Lower leg skin (tissue), 4 donors: ENCODE results near the gene LAMTOR2. TPM values are rescaled to one million over a fixed set of nuclear protein-coding genes. Genes with fewer than 3 reads are reported as not detected.

Experiments used
- DNase-seq, 2 donors: peaks; one replicate each; pipeline ENCODE4 v3.0.0-alpha.2; 2019; ENCODE audit warnings: low spot score in 2 of 2
- H3K4me3 ChIP-seq: fragments of 200-600 bp; sonication (generic); 2 replicates; pipeline ENCODE4 v1.5.1; 2017; ENCODE audit warnings: mild to moderate bottlenecking, low read depth; ENCODE audit not compliant: poor library complexity, severe bottlenecking
- POLR2A ChIP-seq, 2 donors: fragments of 450-650 bp; IDR thresholded peaks; one replicate each; pipeline ENCODE4 v1.6.1; 2016 to 2017; ENCODE audit warnings: antibody characterized with exemption in 2 of 2, mild to moderate bottlenecking in 1 of 2, moderate library complexity in 1 of 2
- WGBS, 2 donors: methylation state at CpG; one replicate each; pipeline ENCODE4 v1.1.5; 2018; 5-methylcytosine and 5-hydroxymethylcytosine counted together
- intact Hi-C: fragments of 100-400 bp; cut with DNase I; formaldehyde crosslinking; loops from one replicate; pipeline ENCODE4 v1.15.0; 2023; ENCODE audit warnings: low total_unique reads
- total RNA-seq, 4 donors: library from RNA; depleted of rRNA; stranded (reverse); fragments of >200 nt; gene quantifications; one replicate each; pipeline ENCODE4 v1.1.0, GENCODE V29; 2016
- TF ChIP-seq, protein P1 (sequence below), 3 donors: fragments of 450-650 bp; IDR thresholded peaks; one replicate each; pipeline ENCODE4 v1.5.1; 2016; ENCODE audit warnings: antibody characterized with exemption in 3 of 3, mild to moderate bottlenecking in 3 of 3, moderate library complexity in 2 of 3

LAMTOR2 gene
- total RNA-seq, 4 donors from 2014 or later, result 41.8 to 64.5 (median 47.4) TPM

- DNase-seq, result no peak
- TF ChIP-seq, protein P1, sequence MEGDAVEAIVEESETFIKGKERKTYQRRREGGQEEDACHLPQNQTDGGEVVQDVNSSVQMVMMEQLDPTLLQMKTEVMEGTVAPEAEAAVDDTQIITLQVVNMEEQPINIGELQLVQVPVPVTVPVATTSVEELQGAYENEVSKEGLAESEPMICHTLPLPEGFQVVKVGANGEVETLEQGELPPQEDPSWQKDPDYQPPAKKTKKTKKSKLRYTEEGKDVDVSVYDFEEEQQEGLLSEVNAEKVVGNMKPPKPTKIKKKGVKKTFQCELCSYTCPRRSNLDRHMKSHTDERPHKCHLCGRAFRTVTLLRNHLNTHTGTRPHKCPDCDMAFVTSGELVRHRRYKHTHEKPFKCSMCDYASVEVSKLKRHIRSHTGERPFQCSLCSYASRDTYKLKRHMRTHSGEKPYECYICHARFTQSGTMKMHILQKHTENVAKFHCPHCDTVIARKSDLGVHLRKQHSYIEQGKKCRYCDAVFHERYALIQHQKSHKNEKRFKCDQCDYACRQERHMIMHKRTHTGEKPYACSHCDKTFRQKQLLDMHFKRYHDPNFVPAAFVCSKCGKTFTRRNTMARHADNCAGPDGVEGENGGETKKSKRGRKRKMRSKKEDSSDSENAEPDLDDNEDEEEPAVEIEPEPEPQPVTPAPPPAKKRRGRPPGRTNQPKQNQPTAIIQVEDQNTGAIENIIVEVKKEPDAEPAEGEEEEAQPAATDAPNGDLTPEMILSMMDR (IDR thresholded peaks at IDR 0.05), result no peak
- no peak for TF ChIP-seq POLR2A (IDR thresholded peaks at IDR 0.05)
- intact Hi-C loops, result no loop called here
- 54 to 56% methylated on average over 6 of the region's 6 CpGs for WGBS, 2 donors
- no peak overlapping the region for H3K4me3 ChIP-seq
Observed at GRCh38 chr1:156072251-156072650, 17.7 kb downstream of the LAMTOR2 start.

DNA sequence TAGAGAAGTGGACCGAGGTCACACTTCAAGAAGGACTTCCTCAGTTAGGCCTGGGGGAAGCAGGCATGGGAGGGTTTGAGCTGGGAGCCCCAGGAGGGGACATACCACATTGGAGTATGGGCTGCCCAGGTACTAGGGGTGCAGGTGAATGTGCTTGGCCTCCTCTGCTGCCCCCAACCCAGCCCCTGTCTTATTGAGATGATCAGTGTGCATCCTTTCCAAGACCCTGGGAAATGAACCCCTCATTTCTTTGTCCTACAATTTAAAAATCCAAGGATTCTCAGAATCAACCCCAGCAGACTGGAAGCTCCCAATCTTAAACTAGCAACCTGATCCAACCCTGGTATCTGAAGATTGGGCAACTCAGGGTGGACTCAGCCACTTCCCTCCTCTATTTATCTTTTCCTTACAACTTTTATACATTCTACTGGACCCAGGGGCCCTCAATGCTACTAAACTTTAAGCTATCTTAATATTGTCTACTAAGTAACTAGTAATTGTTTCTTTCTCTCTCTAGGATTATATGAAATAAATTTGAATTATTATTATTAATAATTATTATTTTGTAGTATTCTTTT lies 18.6 kb downstream of the LAMTOR2 start:
- DNase-seq, result no peak
- intact Hi-C loops, result no loop called here
- TF ChIP-seq POLR2A (IDR thresholded peaks at IDR 0.05), result no peak
- TF ChIP-seq, protein P1 (IDR thresholded peaks at IDR 0.05), result no peak
- 38 to 63% methylated on average over 1 of the region's 1 CpG for WGBS, 2 donors
- no peak overlapping the region for H3K4me3 ChIP-seq

DNA sequence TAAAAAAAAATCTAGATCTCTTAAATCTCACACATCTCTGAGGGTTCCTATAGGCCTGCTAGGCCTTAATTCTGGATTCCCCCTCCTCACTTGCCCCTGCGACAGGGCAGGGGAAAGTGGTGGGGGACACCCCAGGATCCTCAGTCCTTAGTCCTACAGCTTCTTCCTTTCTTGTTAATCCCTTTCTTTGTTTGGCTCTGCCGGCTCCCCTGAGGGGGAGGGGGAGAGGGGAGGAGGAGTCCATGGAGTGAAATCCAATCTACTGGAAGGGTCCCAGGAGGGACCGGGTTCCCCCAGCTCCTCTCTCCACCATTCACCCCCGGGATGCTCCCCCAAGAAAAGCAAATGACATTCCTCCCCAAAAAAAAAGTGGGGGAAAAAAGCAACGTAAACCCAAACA lies 19.2 kb downstream of the LAMTOR2 start:
- DNase-seq, result no peak
- TF ChIP-seq, protein P1 (IDR thresholded peaks at IDR 0.05), result no peak
- no peak for TF ChIP-seq POLR2A (IDR thresholded peaks at IDR 0.05)
- no peak overlapping the region for H3K4me3 ChIP-seq
- intact Hi-C loops, result no loop called here
- 60 to 67% methylated on average over 5 of the region's 5 CpGs for WGBS, 2 donors

GRCh38 chr1:156074661-156075060 lies 20.1 kb downstream of the LAMTOR2 start:
- WGBS, 2 donors, result 24 to 57% methylated on average over 7 to 8 of the region's 8 CpGs
- intact Hi-C loops, result no loop called here
- TF ChIP-seq, protein P1 (IDR thresholded peaks at IDR 0.05), result no peak
- no peak for TF ChIP-seq POLR2A (IDR thresholded peaks at IDR 0.05)

GRCh38 chr1:156075162-156075561 lies 20.6 kb downstream of the LAMTOR2 start:
- intact Hi-C loops, result no loop called here
- no peak for DNase-seq
- 22 to 40% methylated on average over 3 of the region's 3 CpGs for WGBS, 2 donors
- no peak overlapping the region for H3K4me3 ChIP-seq
- TF ChIP-seq, protein P1 (IDR thresholded peaks at IDR 0.05), result no peak
- no peak for TF ChIP-seq POLR2A (IDR thresholded peaks at IDR 0.05)

More at GRCh38 chr1:156074661-156075060, 20.1 kb downstream of the LAMTOR2 start:
- no peak overlapping the region for H3K4me3 ChIP-seq
- DNase-seq, result no peak

GRCh38 chr1:156075775-156076204 lies 21.2 kb downstream of the LAMTOR2 start:
- intact Hi-C loops, result no loop called here
- TF ChIP-seq, protein P1 (IDR thresholded peaks at IDR 0.05), result no peak
- no peak for DNase-seq
- 65 to 67% methylated on average over 4 of the region's 4 CpGs for WGBS, 2 donors
- no peak overlapping the region for H3K4me3 ChIP-seq
